ENCODE data around the gene GNG12.
A peak's percentile ranks its signal among the peaks of the same experiment; 100 is the strongest.

The GNG12 gene

GRCh38 chr1:67839826-67840225 lies 6.6 kb upstream of the GNG12 start:
- DNase-seq: no peak

DNA sequence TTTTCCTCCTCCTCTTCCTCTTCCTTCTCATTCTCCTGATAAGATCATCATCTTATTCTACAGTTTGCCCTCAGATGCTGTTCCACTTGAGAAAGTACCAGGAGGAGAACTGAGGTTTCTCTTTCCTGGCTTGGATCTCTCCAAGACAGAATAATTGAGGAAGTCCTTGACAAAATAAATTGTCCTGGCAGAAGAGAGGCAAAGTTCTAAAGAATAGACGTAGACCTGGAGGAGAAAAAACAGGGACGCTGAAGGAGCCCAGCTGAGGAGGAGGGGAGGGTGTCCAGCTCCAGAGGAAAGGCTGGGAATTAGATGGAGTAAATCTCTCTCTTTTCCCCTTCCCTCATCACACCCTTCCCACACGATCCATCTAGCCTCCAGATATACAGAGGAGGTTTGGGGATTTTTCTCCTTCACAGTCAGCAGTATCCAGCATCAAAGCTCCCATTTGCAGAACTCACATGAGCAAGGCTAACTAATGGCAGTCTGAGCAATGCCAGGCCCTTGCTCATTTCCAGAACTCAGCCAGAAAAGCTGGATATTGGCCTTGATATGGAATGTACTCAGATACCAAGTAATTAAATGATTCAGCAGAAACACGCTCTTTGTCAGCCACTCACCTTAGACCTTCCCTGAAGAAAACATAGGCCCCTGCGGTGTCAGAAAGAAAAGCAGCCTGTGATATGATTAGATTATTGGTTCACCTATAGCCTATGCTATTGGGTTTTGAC lies 5.1 kb upstream of the GNG12 start:
- no peak for DNase-seq

- no peak for DNase-seq
Measured at GRCh38 chr1:67836769-67837168, 3.5 kb upstream of the GNG12 start.

DNA sequence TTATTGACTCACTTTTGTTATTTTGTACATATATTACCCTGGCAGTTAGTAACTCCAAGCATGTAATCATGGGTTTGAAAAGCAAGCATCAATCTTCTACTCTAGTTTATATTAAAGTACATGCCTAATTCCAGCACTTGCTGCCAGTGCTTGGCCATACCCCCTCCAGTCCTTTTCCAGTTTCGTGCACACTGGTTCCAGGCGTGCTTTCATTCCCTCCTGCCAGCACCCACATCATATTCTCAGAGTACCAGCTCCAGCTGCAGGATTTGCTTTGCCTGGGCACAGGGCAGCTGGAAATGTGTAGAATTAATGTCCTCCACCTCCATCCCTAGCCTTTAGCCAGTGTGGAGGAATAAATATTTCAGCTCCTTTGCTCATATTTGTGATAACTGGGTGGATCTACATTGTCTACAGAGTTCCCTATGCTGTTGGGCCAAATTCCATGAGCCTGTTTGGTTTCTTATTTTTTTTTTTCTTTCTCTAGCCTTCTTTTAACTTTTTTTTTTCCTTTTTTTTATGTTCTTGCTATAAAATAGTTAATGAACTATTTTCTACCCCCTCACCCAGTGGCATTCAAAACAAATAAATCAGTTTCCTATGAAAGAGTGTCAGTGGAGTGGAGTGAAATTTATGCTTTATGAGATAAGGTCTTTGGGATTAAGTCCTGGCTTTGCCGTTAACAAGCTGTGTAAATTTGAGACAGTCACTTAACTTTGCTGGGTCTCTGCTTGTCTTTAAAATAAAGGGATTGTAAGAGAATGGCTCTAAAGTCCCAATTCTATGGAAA lies 2.6 kb upstream of the GNG12 start:
- no peak for DNase-seq

- peak; percentile 35 for DNase-seq
Measured at GRCh38 chr1:67834246-67834877, 1.1 kb upstream of the GNG12 start.

DNA sequence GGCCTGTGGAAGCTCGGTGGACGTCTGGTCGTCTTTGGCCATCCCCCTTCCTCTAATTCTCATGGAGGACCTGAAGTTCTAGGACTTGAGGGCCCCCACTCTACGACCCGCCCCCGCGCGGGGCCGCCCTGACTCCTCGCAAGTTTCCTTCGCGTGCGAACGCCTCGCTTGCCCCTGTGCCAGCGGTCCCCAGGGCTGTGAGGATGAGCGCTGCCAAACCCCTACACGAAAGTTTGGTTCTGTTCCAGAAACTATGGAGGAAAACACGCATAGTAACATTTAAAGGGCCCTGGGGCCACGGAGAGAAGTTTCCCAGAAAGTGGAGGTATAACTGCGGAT lies 304 bp upstream of the GNG12 start:
- DNase-seq: no peak

DNA sequence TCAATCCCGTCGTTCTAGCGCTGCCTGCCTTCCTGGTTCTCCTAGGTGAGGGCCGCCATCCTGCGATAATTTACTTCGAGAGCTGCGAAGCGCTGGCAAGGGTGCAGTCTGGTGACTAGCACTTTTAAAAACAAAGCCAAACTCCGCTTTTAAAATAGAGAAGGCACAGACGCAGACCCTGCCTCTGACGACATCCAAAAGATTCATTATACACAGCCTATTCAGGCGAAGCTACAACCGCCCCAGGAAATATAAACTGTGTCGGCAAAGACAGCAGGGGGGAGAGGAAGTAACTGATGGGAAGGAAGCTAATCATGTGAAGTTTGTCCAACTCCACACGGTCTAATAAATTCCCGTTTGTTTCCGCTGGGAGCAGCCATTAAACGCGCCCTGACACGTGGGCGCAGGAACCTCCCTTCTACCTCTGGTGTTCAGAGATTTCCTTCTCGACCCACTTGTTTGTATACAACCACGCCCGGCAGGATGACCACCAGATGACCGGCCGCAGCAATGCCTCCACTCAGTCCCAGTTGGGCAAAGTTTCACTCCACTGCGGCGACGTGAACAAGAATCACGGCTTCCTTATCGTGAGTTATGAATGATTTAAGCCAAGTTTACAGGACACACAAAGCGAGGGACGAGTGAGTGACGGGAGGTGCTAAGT lies 1.3 kb downstream of the GNG12 start:
- peak; percentile 89 for DNase-seq

GRCh38 chr1:67830928-67831830 lies 2.1 kb downstream of the GNG12 start:
- no peak for DNase-seq

- no peak for DNase-seq
Measured at GRCh38 chr1:67830226-67830625, 3.0 kb downstream of the GNG12 start.

DNA sequence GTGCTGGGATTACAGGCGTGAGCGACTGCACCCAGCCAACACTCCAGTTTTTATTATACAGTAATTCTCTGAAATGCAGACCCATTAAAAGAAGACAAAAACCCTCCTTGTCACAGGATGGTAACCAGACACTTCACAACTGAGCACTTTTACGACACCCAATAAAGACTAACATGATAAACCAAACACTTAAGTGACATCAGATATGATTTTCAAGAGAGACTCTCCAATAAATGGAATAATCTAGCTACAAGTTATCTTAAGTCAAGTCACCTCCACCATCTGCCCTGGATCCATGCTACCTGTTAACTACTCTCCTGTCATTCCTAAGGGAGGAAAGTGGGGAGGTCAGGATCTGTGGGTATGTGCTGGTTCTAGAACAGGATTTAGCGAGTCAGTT lies 5.6 kb downstream of the GNG12 start:
- peak; percentile 53 for DNase-seq

DNA sequence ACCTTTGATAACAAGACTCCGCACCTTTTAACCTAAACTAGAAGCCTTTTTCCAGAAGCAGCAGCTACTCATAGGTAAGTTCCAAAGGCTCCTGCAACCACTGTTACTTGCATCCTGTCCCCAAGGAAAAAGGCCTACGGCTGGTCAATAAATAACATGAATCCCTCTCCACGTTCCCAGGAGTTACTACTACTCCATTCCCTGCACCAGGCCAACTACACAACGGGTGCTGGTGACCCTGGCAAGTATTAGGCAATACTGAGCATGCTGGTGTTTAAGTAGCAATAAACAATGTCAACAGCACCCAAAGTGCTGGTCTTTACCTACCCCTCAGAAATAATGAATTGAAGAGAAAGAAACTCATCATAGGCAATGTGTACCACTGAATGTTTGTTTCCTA lies 7.7 kb downstream of the GNG12 start:
- DNase-seq: no peak

- no peak for DNase-seq
Measured at GRCh38 chr1:67824766-67825165, 8.5 kb downstream of the GNG12 start.

GRCh38 chr1:67823615-67824014 lies 9.7 kb downstream of the GNG12 start:
- DNase-seq: no peak

- no peak for DNase-seq
Measured at GRCh38 chr1:67821263-67821662, 12.0 kb downstream of the GNG12 start.

- DNase-seq: no peak
Measured at GRCh38 chr1:67818725-67819301, 14.5 kb downstream of the GNG12 start.

DNA sequence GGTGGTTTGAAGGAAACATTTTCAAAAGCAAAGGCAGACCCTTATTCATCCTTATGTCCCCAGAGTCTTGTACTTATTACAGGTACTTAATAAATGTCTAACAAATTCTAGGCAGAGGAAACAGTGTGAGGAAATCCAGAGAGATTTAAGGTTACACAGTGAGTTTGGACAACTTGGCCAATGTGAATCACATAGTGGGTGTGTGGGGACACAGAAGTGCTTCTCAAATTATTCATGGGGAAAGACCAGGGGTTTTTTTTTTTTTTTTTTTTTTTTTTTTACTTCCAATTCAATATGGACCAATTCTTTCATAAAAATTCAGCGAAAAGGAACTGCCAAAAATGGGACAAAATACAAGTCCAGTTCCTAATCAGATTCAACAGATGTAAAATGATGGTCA lies 15.1 kb downstream of the GNG12 start:
- no peak for DNase-seq

DNA sequence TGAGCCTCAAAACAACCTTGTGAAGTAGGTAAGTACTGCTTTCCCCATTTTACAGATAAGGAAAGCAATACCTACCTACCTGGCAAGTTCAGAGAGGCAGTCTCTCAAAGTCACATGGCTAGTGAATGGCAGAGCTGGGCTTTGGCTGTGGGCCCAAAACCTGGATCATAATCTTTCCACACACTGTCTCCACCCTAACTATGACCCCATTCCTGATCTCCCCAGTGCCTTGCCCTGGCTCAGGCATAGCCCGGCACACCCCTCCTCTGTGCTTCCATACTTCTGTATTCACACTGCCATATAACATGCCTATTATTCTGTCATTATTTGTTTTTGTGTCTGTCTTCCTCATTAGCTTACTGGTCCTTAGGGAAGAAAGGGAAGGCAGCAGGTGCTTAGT lies 15.9 kb downstream of the GNG12 start:
- no peak for DNase-seq

GRCh38 chr1:67816506-67816905 lies 16.8 kb downstream of the GNG12 start:
- no peak for DNase-seq

- DNase-seq: no peak
Measured at GRCh38 chr1:67816095-67816475, 17.2 kb downstream of the GNG12 start.

- DNase-seq: no peak
Measured at GRCh38 chr1:67815303-67816094, 17.8 kb downstream of the GNG12 start.

DNA sequence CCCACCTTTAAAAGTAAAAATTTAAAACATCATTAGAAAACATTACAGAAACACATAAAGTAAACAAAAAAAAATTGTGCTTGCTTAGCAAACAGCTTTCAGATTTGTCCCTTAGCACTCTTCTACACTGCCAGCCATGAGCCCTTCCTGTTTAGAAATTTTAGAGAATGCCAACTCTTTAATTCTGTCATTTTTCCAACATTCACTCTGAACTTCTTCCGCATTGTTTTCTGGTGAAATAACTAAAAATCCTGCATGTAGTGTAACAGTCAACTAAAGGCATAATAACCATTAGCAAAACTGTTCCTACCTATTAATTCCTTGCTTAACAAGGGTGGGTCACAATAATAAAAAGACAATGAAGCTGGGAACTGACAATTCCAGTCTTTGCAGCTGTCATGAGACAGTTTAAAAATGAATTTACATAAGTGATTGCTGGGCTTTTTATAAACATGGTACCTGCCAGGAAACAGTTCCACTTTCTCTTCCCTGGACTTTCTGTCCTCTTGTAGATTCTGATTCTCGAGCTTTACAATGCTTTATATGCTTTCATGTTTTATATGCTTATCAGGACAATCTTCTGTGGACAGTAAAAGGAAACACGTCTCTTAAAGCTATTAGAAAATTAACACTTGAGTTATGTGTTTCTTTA lies 19.0 kb downstream of the GNG12 start:
- no peak for DNase-seq

All from NCI-H510A treated with DMSO at 0.1 percent for 48 hours (cell line).